Raji (cell line): Measurements from ENCODE around the gene ARL8A.

ENCODE experiments used
- POLR2A ChIP-seq: IDR thresholded peaks from 2 replicates; pipeline ENCODE4 v1.6.1; 2011; ENCODE audit warnings: low read depth, low read length, control low read depth; ENCODE audit not compliant: insufficient read depth

Gene ARL8A

DNA sequence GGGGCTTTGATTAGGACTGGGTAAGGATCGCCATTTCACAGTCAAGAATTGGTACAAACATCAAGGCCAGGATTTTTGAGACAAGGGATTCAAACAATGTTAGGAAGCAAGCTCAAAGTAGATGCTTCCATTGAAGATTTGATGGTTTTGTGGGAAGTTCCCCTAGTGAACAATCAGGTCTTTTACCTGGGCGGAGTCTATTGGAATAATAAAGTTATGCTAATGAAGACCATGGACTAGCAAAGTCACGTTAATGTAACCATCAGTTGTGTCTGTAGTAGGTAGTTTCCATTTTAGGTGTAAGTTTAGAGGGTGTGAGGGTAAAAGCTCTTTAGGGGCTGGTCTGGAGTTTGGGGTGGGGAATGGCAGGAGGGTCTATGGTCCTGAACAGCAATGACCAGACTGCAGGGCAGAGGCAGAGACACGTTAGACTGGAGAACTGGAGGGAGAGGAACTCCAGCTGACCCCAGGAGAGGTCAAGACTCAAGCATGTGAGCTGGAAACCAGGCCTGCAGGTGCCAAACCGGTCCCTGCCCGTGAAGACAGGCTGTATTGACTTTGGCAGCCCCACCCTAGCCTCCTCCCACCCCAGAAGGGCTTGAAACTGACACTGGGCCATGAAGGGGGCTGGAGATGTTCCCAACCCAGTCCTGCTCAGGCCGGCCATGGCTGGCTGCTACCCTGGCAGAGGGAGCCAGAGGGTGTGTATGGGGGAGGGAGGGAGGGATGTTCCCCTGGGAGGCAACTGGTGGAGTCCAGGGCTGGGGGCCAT lies 57.8 kb downstream of the ARL8A start:
- no peak for TF ChIP-seq POLR2A

DNA sequence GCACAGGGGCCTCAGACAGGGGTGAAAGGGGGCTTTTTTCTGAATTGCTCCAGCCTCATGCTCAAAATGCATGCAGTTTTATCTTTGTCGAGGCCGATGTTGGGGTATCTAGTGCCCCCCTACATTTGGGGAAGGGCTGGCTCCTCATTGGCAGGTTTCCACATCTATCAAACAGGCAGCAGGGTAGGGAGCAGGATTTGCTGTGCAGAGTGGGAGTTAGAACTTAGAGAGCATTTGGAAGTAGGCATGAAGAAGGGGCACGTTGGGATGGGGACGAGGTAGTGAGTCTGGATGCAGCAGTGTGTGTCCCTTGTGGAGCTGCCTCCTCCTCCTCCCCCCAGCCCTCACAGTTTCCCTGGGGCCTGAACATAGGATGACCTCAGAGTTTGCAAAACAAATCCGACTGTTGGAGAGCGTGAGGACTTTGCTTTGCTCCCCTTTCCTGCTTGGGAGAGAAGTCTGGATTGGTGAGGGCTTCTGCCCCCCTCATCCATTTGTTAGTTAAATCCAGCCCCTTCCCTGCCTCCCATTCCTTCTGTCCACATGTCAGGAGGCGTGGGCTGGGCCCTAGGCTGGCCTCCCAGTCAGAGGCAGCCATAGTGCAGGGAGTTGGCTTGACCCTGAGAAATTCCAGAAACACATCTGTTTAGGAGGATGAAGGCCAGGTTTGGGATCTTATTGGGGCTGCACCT lies 58.7 kb downstream of the ARL8A start:
- no peak for TF ChIP-seq POLR2A

DNA sequence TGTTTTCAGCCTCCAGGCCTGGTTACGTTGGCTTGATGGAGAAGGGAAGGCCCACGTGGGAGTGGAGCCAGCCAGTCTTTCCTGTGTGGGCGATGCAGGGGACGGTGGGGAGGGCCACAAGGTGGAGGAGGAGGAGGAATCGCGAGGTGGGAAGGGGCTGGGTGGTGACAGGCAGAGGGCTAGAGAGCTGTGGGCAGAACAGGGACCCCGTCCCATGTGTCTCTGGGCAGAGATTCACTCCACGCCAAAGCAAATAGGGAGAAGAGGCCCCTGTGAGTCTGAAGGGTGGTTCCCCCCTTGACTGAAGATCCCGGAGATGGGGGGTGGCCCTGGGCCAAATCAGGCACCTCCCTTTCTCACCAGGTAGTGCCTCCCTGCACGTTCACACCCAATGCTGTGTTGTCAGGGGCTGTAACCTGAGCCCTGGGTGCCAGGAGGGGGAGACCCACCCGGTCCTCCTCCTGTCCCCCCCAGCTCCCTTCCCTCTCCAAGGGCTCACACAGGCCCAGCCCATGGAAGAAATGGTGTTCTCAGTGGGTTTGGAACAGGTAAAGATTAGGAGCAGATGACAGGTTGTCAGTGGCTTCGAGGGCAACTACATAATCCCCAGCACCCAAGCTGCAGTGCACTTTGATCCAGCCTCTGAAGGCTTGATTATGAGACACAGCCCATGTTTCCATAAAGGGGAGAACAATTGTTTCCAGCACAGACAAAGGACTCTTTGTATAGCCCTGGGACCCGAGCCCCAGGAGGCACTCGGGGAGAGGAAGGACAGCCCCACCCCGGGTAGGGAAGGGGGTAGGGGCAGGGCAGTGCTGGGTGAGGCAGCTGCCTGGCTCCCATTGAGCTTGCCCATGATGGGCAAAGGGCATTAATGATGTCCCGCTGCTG lies 59.5 kb downstream of the ARL8A start:
- TF ChIP-seq POLR2A: no peak
